ENCODE results near the gene CDC42SE2.

DNA sequence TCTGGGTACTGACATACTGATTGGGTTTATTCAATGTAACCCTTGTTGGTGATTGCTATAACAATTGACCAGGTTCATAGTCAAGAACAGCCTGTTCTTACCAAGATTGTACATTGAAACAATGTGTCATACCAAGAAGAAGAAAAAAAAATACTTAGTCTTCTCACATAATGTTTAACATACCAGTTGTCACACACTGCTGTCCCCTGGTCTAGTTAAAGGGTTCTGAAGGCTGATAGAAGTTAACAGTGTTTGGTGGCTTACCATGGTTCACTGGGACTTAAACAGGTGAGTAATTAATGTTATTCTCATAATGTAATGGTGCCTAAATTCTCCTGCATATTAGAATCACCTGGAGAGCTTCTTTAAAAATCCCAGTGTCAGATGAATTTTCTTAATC is 18.5 kb upstream of the CDC42SE2 start:
- TF ChIP-seq, protein P1, sequence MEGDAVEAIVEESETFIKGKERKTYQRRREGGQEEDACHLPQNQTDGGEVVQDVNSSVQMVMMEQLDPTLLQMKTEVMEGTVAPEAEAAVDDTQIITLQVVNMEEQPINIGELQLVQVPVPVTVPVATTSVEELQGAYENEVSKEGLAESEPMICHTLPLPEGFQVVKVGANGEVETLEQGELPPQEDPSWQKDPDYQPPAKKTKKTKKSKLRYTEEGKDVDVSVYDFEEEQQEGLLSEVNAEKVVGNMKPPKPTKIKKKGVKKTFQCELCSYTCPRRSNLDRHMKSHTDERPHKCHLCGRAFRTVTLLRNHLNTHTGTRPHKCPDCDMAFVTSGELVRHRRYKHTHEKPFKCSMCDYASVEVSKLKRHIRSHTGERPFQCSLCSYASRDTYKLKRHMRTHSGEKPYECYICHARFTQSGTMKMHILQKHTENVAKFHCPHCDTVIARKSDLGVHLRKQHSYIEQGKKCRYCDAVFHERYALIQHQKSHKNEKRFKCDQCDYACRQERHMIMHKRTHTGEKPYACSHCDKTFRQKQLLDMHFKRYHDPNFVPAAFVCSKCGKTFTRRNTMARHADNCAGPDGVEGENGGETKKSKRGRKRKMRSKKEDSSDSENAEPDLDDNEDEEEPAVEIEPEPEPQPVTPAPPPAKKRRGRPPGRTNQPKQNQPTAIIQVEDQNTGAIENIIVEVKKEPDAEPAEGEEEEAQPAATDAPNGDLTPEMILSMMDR (IDR thresholded peaks at IDR 0.05; ENCODE audit: low read length) = no peak
- TF ChIP-seq EZH2 (IDR thresholded peaks at IDR 0.05; ENCODE audit: borderline replicate concordance, low read length) = no peak

Data from OCI-LY1 (cell line).